Stomach (tissue), 4 donors: ENCODE data around the gene TRIM33.

Experiments
- CTCF ChIP-seq, 7 experiments: fragments of 450-650 bp in 4 of 7; fragments of 200-600 bp in 3 of 7; sonication (generic) in 3 of 7; IDR thresholded peaks; one replicate each; pipeline ENCODE4 v1.5.1; 2016 to 2019; ENCODE audit warnings: antibody characterized with exemption in 7 of 7, control low read depth in 2 of 7, mild to moderate bottlenecking in 1 of 7
- EP300 ChIP-seq: sonication (generic); formaldehyde crosslinking; IDR thresholded peaks from one replicate; pipeline ENCODE4 v1.6.1; 2017; ENCODE audit warnings: antibody characterized with exemption

GRCh38 chr1:114530224-114530623, 19.2 kb upstream of the TRIM33 start:
- no peak for TF ChIP-seq CTCF (IDR thresholded peaks at IDR 0.05)
- no peak for TF ChIP-seq EP300
